WTC11 (cell line): ENCODE measurements around the gene GPC5. TPM values are rescaled to one million over a fixed set of nuclear protein-coding genes. Genes with fewer than 3 reads are reported as not detected.

Experiments
- ATAC-seq: fragments of 200-7000 bp; cut with Tn5 transposase; 2 replicates; pipeline ENCODE4 v1.10.0; 2021; ENCODE audit warnings: mild to moderate bottlenecking, moderate library complexity
- CTCF ChIA-PET: fragments of 300-600 bp; sonication (Branson Sonifier 250); formaldehyde crosslinking; loops from one replicate; lab custom pipeline; 2021; ENCODE audit warnings: antibody characterized with exemption; lab: Charles Lee
- POLR2A ChIA-PET: fragments of 350-600 bp; sonication (Branson Sonifier 250); formaldehyde crosslinking; loops from one replicate; lab custom pipeline; 2021; ENCODE audit warnings: antibody characterized with exemption; lab: Charles Lee
- DNase-seq: peaks from one replicate; pipeline ENCODE4 v3.0.0; 2021; ENCODE audit warnings: low spot score
- H3K27ac Mint-ChIP-seq: 2 replicates; pipeline ENCODE4 v1.8.0; 2021; ENCODE audit warnings: mixed read lengths
- H3K27me3 Mint-ChIP-seq: 2 replicates; pipeline ENCODE4 v1.8.0; 2021; ENCODE audit warnings: low read depth, mild to moderate bottlenecking, moderate library complexity, mixed read lengths
- H3K36me3 Mint-ChIP-seq: 2 replicates; pipeline ENCODE4 v1.8.0; 2021; ENCODE audit warnings: mixed read lengths
- H3K4me1 Mint-ChIP-seq: 2 replicates; pipeline ENCODE4 v1.8.0; 2022; ENCODE audit warnings: mixed read lengths
- H3K4me3 Mint-ChIP-seq: 2 replicates; pipeline ENCODE4 v1.8.0; 2021; ENCODE audit warnings: mild to moderate bottlenecking, moderate library complexity, mixed read lengths
- H3K9me3 Mint-ChIP-seq: 2 replicates; pipeline ENCODE4 v1.8.0; 2021; ENCODE audit warnings: mixed read lengths
- CDX4 ChIP-seq: fragments of 250-450 bp; sonication (Bioruptor Pico); IDR thresholded peaks from 2 replicates; pipeline ENCODE4 v1.9.0; 2021; ENCODE audit warnings: moderate library complexity, mild to moderate bottlenecking, inconsistent platforms, borderline replicate concordance
- EMX1 ChIP-seq: fragments of 250-450 bp; sonication (Bioruptor Pico); IDR thresholded peaks from 2 replicates; pipeline ENCODE4 v1.8.0; 2021; ENCODE audit warnings: mild to moderate bottlenecking
- IRF2 ChIP-seq: sonication (generic); formaldehyde crosslinking; IDR thresholded peaks from 2 replicates; pipeline ENCODE4 v1.8.0; 2022; ENCODE audit warnings: low read depth, missing genetic modification reagents, borderline replicate concordance
- NFATC4 ChIP-seq: fragments of 250-450 bp; sonication (Bioruptor Pico); IDR thresholded peaks from 2 replicates; pipeline ENCODE4 v1.9.0; 2021; ENCODE audit warnings: mild to moderate bottlenecking
- TEAD1 ChIP-seq: sonication (generic); formaldehyde crosslinking; IDR thresholded peaks from 2 replicates; pipeline ENCODE4 v1.8.0; 2022; ENCODE audit warnings: mild to moderate bottlenecking, missing genetic modification reagents
- ZNF532 ChIP-seq: fragments of 250-450 bp; sonication (Bioruptor Pico); IDR thresholded peaks from 2 replicates; pipeline ENCODE4 v1.9.0; 2021; ENCODE audit warnings: mild to moderate bottlenecking, borderline replicate concordance
- ZNF671 ChIP-seq: fragments of 250-450 bp; sonication (Bioruptor Pico); IDR thresholded peaks from 2 replicates; pipeline ENCODE4 v1.8.0; 2021; ENCODE audit warnings: mild to moderate bottlenecking
- total RNA-seq: library from RNA; stranded (reverse); gene quantifications from 3 replicates; pipeline ENCODE4 v1.2.3, GENCODE V29; 2021
- TF ChIP-seq, protein P1 (sequence below): fragments of 250-450 bp; sonication (Bioruptor Pico); IDR thresholded peaks from 2 replicates; pipeline ENCODE4 v1.8.0; 2021; ENCODE audit warnings: mild to moderate bottlenecking
- TF ChIP-seq, protein P2 (sequence below): fragments of 250-450 bp; sonication (Bioruptor Pico); IDR thresholded peaks from 2 replicates; pipeline ENCODE4 v1.9.0; 2021; ENCODE audit warnings: mild to moderate bottlenecking
- TF ChIP-seq, protein P3 (sequence below): sonication (generic); formaldehyde crosslinking; conservative IDR thresholded peaks from 2 replicates; pipeline ENCODE4 v1.8.1; 2022; ENCODE audit warnings: mild to moderate bottlenecking, missing genetic modification reagents
- TF ChIP-seq, protein P4 (sequence below): fragments of 250-450 bp; sonication (Bioruptor Pico); IDR thresholded peaks from 2 replicates; pipeline ENCODE4 v1.9.0; 2021; ENCODE audit warnings: mild to moderate bottlenecking
- TF ChIP-seq, protein P5 (sequence below): fragments of 250-450 bp; sonication (Bioruptor Pico); conservative IDR thresholded peaks from 2 replicates; pipeline ENCODE4 v1.9.0; 2021; ENCODE audit warnings: mild to moderate bottlenecking

GPC5 gene
- total RNA-seq, 1 experiment from 2014 or later: 0.46 TPM

DNA sequence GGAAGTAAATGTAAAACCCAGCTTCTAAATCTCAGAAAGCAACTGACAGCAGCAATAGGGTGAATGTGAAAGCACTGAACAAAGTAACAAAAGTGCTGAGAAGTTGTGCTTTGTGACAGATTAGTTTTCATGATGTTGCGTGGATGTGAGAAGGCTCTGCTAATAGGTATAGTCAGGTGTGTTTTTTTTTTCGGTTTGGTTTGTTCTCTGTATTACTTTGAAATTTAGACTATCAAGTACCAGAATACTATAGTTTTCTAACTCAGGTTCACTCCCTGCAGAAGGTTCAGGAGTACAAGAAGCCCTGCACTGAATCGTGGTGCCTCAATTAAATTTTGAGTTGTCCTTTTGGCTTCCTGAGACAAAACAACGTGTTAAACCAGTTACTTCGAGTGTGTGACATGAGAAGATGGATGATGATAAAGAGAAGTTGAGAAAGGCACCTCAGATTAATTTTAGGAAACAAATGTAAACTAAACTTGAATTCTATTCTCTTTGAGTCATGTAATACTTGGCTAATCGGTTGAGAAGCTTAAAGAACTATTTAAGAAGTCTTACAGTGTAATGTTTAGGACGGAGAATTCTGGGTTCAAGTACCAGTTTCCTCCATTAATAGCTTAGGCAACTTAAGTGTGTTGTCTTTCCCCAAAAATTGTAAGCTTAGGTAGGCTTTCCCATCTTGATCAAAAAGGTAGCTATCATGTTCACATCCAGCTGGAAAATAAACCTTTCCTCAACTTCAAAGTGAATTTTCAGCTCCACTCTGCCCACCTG, 40.6 kb upstream of the GPC5 start:
- ATAC-seq: no peak
- H3K4me3 Mint-ChIP-seq: no peak overlapping the region
- no peak for DNase-seq
- no peaks in the 10 kb centered on the region for H3K9me3 Mint-ChIP-seq
- no peaks in the 10 kb centered on the region for H3K27me3 Mint-ChIP-seq
- TF ChIP-seq TEAD1 (CRISPR knock-in tag) (no peak), EMX1 (CRISPR knock-in tag) (peak; percentile 26; the same call in 1 of the 2 replicates), CDX4 (CRISPR knock-in tag) (no peak), ZNF532 (peak; percentile 90), ZNF671 (CRISPR knock-in tag) (peak; percentile 18; the same call in 1 of the 2 replicates), IRF2 (no peak), NFATC4 (CRISPR knock-in tag) (0 out of 2 replicates have a peak, but pooled peaks have one; percentile 24)
- TF ChIP-seq, protein P1, sequence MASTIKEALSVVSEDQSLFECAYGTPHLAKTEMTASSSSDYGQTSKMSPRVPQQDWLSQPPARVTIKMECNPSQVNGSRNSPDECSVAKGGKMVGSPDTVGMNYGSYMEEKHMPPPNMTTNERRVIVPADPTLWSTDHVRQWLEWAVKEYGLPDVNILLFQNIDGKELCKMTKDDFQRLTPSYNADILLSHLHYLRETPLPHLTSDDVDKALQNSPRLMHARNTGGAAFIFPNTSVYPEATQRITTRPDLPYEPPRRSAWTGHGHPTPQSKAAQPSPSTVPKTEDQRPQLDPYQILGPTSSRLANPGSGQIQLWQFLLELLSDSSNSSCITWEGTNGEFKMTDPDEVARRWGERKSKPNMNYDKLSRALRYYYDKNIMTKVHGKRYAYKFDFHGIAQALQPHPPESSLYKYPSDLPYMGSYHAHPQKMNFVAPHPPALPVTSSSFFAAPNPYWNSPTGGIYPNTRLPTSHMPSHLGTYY (CRISPR knock-in tag): peak; percentile 71; the same call in 1 of the 2 replicates
- TF ChIP-seq, protein P2, sequence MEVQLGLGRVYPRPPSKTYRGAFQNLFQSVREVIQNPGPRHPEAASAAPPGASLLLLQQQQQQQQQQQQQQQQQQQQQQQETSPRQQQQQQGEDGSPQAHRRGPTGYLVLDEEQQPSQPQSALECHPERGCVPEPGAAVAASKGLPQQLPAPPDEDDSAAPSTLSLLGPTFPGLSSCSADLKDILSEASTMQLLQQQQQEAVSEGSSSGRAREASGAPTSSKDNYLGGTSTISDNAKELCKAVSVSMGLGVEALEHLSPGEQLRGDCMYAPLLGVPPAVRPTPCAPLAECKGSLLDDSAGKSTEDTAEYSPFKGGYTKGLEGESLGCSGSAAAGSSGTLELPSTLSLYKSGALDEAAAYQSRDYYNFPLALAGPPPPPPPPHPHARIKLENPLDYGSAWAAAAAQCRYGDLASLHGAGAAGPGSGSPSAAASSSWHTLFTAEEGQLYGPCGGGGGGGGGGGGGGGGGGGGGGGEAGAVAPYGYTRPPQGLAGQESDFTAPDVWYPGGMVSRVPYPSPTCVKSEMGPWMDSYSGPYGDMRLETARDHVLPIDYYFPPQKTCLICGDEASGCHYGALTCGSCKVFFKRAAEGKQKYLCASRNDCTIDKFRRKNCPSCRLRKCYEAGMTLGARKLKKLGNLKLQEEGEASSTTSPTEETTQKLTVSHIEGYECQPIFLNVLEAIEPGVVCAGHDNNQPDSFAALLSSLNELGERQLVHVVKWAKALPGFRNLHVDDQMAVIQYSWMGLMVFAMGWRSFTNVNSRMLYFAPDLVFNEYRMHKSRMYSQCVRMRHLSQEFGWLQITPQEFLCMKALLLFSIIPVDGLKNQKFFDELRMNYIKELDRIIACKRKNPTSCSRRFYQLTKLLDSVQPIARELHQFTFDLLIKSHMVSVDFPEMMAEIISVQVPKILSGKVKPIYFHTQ (CRISPR knock-in tag): 0 out of 2 replicates have a peak, but pooled peaks have one; percentile 8
- TF ChIP-seq, protein P3, sequence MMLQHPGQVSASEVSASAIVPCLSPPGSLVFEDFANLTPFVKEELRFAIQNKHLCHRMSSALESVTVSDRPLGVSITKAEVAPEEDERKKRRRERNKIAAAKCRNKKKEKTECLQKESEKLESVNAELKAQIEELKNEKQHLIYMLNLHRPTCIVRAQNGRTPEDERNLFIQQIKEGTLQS (CRISPR knock-in tag): no peak
- TF ChIP-seq, protein P4, sequence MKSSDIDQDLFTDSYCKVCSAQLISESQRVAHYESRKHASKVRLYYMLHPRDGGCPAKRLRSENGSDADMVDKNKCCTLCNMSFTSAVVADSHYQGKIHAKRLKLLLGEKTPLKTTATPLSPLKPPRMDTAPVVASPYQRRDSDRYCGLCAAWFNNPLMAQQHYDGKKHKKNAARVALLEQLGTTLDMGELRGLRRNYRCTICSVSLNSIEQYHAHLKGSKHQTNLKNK (CRISPR knock-in tag): 0 out of 2 replicates have a peak, but pooled peaks have one; percentile 41
- TF ChIP-seq, protein P5, sequence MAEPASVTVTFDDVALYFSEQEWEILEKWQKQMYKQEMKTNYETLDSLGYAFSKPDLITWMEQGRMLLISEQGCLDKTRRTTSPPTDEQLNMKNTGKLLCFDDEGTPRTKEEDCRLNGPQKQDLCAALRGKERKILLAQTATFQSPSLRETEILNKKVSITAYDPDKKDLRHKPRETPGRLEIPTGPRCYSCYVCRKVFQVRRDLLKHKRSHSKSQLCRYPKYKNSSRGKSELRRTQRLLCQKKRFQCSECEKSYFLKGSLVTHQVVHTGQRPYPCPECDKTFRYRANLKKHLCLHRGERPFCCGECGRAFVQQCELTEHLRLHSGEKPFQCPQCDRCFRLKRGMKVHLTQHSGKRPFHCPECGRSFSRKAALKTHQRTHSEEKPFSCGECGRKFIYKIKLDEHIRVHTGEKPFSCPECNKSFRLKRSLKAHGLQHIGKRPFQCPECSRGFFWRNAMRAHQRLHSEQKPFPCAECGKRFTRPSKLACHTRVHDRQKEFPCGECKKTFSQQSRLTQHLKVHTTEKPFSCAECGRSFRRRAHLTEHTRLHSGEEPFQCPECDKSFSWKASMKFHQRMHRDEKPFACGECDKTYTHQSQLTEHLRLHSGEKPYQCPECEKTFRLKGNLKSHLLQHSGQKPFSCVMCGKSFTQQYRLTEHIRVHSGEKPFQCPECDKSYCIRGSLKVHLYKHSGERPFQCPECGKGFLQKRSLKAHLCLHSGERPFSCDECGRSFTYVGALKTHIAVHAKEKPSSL (CRISPR knock-in tag): peak; percentile 70; the same call in 1 of the 2 replicates
- ChIA-PET CTCF (interaction anchor here (0.6 kb wide), 1 partner anchor 289 kb away, joined by 3 read pairs; no protein-coding TSS in a partner anchor), POLR2A (interaction anchor here (0.5 to 0.7 kb wide), 3 partner anchors 10 to 211 kb away, joined by 3 read pairs; partner anchors contain the start of gene MIR17HG)
- H3K27ac Mint-ChIP-seq: peak overlapping the region; percentile 82
- peaks cover 46% of the 10 kb centered on the region for H3K36me3 Mint-ChIP-seq
- peaks cover 21% of the 10 kb centered on the region for H3K4me1 Mint-ChIP-seq
